T-helper 1 cell (primary cell): ENCODE results near the gene VEZT.
"Not testable (repeated sequence)": the region's sequence is repeated elsewhere in the genome, so short reads cannot be mapped to it uniquely, and the experiment has no call there.

Source experiments
- DNase-seq, 5 donors: peaks; one replicate each; pipeline ENCODE4 v3.0.0-alpha.2; 2012 to 2020

VEZT gene

GRCh38 chr12:95262808-95263207 is 45.2 kb downstream of the VEZT start:
- no peak for DNase-seq

- no peak for DNase-seq
Measured at GRCh38 chr12:95265765-95266164, 48.2 kb downstream of the VEZT start.

- DNase-seq, result no peak
Measured at GRCh38 chr12:95266254-95266653, 48.6 kb downstream of the VEZT start.

GRCh38 chr12:95269892-95270291 is 52.3 kb downstream of the VEZT start:
- no peak for DNase-seq

- no peak for DNase-seq
Measured at GRCh38 chr12:95271465-95271864, 53.9 kb downstream of the VEZT start.

- no peak for DNase-seq
Measured at GRCh38 chr12:95277139-95277538, 59.5 kb downstream of the VEZT start.

- DNase-seq, result no peak
Measured at GRCh38 chr12:95279856-95280255, 62.2 kb downstream of the VEZT start.

GRCh38 chr12:95282266-95282665 is 64.7 kb downstream of the VEZT start:
- no peak for DNase-seq

GRCh38 chr12:95283371-95283770 is 65.8 kb downstream of the VEZT start:
- no peak for DNase-seq

- DNase-seq, result no peak
Measured at GRCh38 chr12:95286713-95287112, 69.1 kb downstream of the VEZT start.

- DNase-seq, result no peak
Measured at GRCh38 chr12:95291501-95291900, 73.9 kb downstream of the VEZT start.

- DNase-seq, result no peak
Measured at GRCh38 chr12:95298916-95299315, 81.3 kb downstream of the VEZT start.

- no peak for DNase-seq
Measured at GRCh38 chr12:95300286-95300685, 82.7 kb downstream of the VEZT start.

GRCh38 chr12:95303476-95303875 is 85.9 kb downstream of the VEZT start:
- DNase-seq, result no peak

- DNase-seq, result no peak
Measured at GRCh38 chr12:95304673-95305198, 87.1 kb downstream of the VEZT start.

GRCh38 chr12:95312656-95313055 is 95.0 kb downstream of the VEZT start:
- DNase-seq, result no peak

- not testable (repeated sequence) for DNase-seq
Measured at GRCh38 chr12:95314756-95315155, 97.1 kb downstream of the VEZT start.

GRCh38 chr12:95316798-95317197 is 99.2 kb downstream of the VEZT start:
- no peak for DNase-seq

GRCh38 chr12:95318071-95318545 is 100.5 kb downstream of the VEZT start:
- no peak for DNase-seq

GRCh38 chr12:95319694-95320331 is 102.2 kb downstream of the VEZT start:
- no peak for DNase-seq

- no peak for DNase-seq
Measured at GRCh38 chr12:95321516-95322246, 104.1 kb downstream of the VEZT start.

- no peak for DNase-seq
Measured at GRCh38 chr12:95322326-95322725, 104.7 kb downstream of the VEZT start.

GRCh38 chr12:95323212-95323611 is 105.6 kb downstream of the VEZT start:
- DNase-seq, result no peak

GRCh38 chr12:95324246-95324645 is 106.6 kb downstream of the VEZT start:
- DNase-seq, result not testable (repeated sequence)
